Measurements from ENCODE around the gene TRIM2. TPM values are rescaled to one million over a fixed set of nuclear protein-coding genes. Genes with fewer than 3 reads are reported as not detected.
"Not testable (repeated sequence)": the region's sequence is repeated elsewhere in the genome, so short reads cannot be mapped to it uniquely, and the experiment has no call there.

TRIM2 gene
- total RNA-seq, 1 donor from 2014 or later: 28.7 TPM

DNA sequence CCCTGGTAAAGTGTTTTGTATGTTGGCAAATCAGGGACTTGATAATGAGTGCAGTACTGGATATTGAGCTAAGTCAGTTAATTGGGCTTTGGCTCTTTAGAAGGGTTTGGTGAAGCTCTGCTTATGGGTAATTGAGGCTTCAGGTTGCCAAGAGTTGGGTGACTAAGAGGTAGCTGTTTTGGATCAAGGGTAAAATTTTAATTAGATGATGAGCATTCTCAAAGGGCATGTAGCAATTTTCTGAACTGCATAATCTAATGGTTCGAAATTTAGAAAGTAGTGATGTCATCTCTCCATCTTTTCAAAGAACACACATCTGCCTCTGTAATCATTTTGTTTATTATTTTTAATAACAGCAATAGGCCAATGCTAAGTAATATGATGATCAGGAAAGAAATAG lies 5.5 kb upstream of the TRIM2 start:
- no peaks in the 10 kb centered on the region for H3K9me3 ChIP-seq
- no peaks in the 10 kb centered on the region for H3K4me1 ChIP-seq
- no peak overlapping the region for H3K4me3 ChIP-seq
- TF ChIP-seq, protein P1, sequence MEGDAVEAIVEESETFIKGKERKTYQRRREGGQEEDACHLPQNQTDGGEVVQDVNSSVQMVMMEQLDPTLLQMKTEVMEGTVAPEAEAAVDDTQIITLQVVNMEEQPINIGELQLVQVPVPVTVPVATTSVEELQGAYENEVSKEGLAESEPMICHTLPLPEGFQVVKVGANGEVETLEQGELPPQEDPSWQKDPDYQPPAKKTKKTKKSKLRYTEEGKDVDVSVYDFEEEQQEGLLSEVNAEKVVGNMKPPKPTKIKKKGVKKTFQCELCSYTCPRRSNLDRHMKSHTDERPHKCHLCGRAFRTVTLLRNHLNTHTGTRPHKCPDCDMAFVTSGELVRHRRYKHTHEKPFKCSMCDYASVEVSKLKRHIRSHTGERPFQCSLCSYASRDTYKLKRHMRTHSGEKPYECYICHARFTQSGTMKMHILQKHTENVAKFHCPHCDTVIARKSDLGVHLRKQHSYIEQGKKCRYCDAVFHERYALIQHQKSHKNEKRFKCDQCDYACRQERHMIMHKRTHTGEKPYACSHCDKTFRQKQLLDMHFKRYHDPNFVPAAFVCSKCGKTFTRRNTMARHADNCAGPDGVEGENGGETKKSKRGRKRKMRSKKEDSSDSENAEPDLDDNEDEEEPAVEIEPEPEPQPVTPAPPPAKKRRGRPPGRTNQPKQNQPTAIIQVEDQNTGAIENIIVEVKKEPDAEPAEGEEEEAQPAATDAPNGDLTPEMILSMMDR (IDR thresholded peaks at IDR 0.05): no peak
- no peak for TF ChIP-seq POLR2A (IDR thresholded peaks at IDR 0.05)
- TF ChIP-seq POLR2AphosphoS5 (IDR thresholded peaks at IDR 0.05; ENCODE audit: insufficient read depth in 1 of 2, low read depth in 1 of 2): no peak
- intact Hi-C loops (cut with DNase I): no loop called here
- H3K27ac ChIP-seq: no peak overlapping the region
- H3K36me3 ChIP-seq: no peaks in the 10 kb centered on the region
- DNase-seq (ENCODE audit: extremely low spot score in 2 of 2): no peak
- H3K27me3 ChIP-seq: no peaks in the 10 kb centered on the region

DNA sequence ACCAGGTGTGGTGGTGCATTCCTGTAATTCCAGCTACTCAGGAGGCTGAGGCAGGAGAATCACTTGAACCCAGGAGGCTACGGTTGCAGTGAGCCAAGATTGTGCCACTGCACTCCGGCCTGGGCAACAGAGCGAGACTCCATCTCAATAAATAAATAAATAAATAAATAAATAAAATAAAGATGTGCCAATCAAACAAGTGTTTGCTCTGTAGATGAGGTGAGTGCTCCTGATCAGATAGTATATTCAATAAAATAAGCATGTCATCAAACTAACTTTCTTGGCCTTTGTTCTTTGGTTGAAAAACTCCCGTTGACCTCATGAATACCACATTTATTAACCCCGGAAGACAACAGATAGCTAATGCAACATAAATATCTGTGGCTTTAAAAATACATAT lies 497 bp upstream of the TRIM2 start:
- not testable (repeated sequence) for H3K27ac ChIP-seq; H3K9me3 ChIP-seq; H3K36me3 ChIP-seq; H3K27me3 ChIP-seq; DNase-seq (ENCODE audit: extremely low spot score in 2 of 2)
- Histone ChIP-seq H3K4me1 (peaks cover 11% of the 10 kb centered on the region), H3K4me3 (peak overlapping the region; percentile 22 to 30)
- intact Hi-C loops (cut with DNase I): loop anchor here (10.0 kb wide), 1 partner anchor 111 kb away; no protein-coding TSS in a partner anchor

DNA sequence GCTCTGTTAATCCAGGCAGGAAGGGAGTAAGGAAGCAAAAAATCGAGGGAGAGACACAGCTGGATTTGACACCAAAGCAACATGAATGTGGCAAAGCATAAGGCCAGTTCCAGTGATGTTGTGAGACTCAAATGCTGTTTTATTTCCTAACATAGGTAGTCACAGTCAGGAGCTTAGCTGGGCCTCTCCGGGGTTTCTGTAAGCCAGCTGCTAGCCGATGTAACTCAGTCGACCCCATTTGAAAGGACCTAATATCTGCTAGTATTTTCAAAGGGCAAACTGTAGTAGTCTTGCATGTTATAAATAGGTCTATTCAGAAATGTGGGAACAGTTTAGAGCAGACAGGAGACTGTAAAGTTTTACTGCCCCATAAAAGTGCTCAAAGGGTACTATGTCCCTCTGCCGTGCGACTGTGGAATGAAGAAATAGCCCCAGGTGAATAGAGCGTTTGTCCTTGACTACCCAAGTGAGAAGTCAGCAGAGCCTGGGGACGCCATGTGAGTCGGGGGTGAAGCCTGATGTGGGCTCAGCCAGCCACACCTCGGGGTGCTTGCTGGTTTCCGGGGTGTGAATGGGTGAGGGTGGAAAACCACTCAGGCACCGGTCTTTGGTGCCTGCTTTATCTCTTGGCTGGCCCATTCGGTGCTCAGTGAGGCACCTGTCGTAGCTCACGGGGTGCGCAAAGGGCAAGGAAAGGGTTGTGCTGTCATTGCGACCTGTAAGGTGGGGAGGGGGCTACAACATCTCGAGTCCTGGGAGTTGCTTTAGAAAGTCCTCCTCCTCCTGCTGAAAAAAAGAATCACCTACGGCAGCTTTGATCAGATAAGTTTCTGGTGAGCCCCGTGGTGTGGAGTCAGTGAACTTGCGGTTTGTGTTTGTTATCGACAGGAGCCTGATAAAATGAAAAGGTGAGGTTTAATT lies 745 bp downstream of the TRIM2 start:
- intact Hi-C loops (cut with DNase I): loop anchor here (10.0 kb wide), 1 partner anchor 110 kb away; no protein-coding TSS in a partner anchor
- TF ChIP-seq, protein P1 (IDR thresholded peaks at IDR 0.05): no peak
- TF ChIP-seq POLR2A (IDR thresholded peaks at IDR 0.05) (no peak), POLR2AphosphoS5 (IDR thresholded peaks at IDR 0.05; ENCODE audit: insufficient read depth in 1 of 2, low read depth in 1 of 2) (no peak)
- Histone ChIP-seq H3K27me3 (no peaks in the 10 kb centered on the region), H3K27ac (peak overlapping the region; percentile 17), H3K9me3 (no peaks in the 10 kb centered on the region), H3K4me3 (peak overlapping the region; percentile 22 to 30), H3K36me3 (no peaks in the 10 kb centered on the region), H3K4me1 (peaks cover 11% of the 10 kb centered on the region)
- DNase-seq (ENCODE audit: extremely low spot score in 2 of 2): no peak

DNA sequence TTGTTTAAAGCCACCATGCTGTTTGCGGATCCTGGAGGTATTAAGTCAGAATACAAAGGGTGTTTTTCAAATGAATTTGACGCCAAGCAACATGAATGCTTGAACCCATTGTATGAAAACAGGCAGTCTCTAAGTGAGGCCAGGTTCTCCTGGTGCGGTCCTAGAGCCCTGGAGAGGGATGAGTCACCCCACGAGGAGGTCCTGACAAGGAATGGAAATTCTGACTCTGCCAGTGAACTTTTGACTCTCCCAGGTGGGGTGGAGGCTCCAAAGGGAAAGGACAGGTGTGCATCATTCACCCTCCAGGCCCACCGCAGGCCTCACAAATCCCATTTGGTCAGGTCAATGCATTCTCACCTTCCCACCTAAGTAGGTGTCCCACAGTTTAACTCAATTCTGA lies 1.5 kb downstream of the TRIM2 start:
- no peak overlapping the region for H3K27ac ChIP-seq
- H3K4me1 ChIP-seq: peaks cover 11% of the 10 kb centered on the region
- H3K36me3 ChIP-seq: no peaks in the 10 kb centered on the region
- DNase-seq (ENCODE audit: extremely low spot score in 2 of 2): no peak
- TF ChIP-seq, protein P1 (IDR thresholded peaks at IDR 0.05): no peak
- TF ChIP-seq POLR2AphosphoS5 (IDR thresholded peaks at IDR 0.05; ENCODE audit: insufficient read depth in 1 of 2, low read depth in 1 of 2) (no peak), POLR2A (IDR thresholded peaks at IDR 0.05) (no peak)
- no peak overlapping the region for H3K4me3 ChIP-seq
- H3K27me3 ChIP-seq: no peaks in the 10 kb centered on the region
- H3K9me3 ChIP-seq: no peaks in the 10 kb centered on the region
- intact Hi-C loops (cut with DNase I): loop anchor here (10.0 kb wide), 1 partner anchor 109 kb away; no protein-coding TSS in a partner anchor

DNA sequence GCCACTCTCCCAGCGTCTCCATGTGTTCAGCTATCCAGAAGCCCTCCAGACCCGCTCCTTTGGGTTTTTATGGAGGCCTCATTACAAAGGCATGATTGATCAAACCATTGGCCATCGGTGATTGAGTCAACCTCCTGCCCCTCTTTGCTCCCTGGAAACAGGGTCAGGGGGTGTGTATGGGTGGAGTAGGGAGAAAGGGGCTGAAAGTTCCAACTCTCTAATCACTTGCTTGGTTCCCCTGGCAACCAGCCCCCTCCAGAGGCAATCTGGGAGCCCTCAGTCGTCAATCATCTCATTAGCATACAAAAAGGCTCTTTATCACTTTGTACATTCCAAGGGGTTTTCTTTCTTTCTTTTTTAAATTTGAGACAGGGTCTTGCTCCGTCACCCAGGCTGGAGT lies 2.3 kb downstream of the TRIM2 start:
- no peaks in the 10 kb centered on the region for H3K27me3 ChIP-seq
- H3K4me1 ChIP-seq: peaks cover 11% of the 10 kb centered on the region
- no peak overlapping the region for H3K4me3 ChIP-seq
- no peaks in the 10 kb centered on the region for H3K9me3 ChIP-seq
- H3K27ac ChIP-seq: no peak overlapping the region
- DNase-seq (ENCODE audit: extremely low spot score in 2 of 2): no peak
- TF ChIP-seq POLR2AphosphoS5 (IDR thresholded peaks at IDR 0.05; ENCODE audit: insufficient read depth in 1 of 2, low read depth in 1 of 2) (no peak), POLR2A (IDR thresholded peaks at IDR 0.05) (no peak)
- TF ChIP-seq, protein P1 (IDR thresholded peaks at IDR 0.05): no peak
- no peaks in the 10 kb centered on the region for H3K36me3 ChIP-seq
- intact Hi-C loops (cut with DNase I): loop anchor here (10.0 kb wide), 1 partner anchor 108 kb away; no protein-coding TSS in a partner anchor

Measured in vagina (tissue), 2 donors.